ENCODE data around the gene ARL6IP4.

The ARL6IP4 gene

GRCh38 chr12:122979908-122980182, 636 bp upstream of the ARL6IP4 start:
- H3K36me3 ChIP-seq (ENCODE audit: control insufficient read depth, insufficient read depth, low read length): peaks cover 5% of the 10 kb centered on the region
- H3K4me3 ChIP-seq (ENCODE audit: low read length): peak overlapping the region; percentile 83; the same call in 1 of the 2 replicates
- no peak for DNase-seq (ENCODE audit: low read depth, low spot score)
- peaks cover 2% of the 10 kb centered on the region; the same call in 1 of the 2 replicates for H3K4me1 ChIP-seq (ENCODE audit: control insufficient read depth, insufficient read depth, low read length)
- no peaks in the 10 kb centered on the region for H3K27me3 ChIP-seq (ENCODE audit: control insufficient read depth, insufficient read depth, low read length)
- no CpG with 5 or more reads among the region's 7 CpGs for WGBS (ENCODE audit: insufficient coverage, insufficient read length)
- no peaks in the 10 kb centered on the region for H3K9me3 ChIP-seq (ENCODE audit: control insufficient read depth, insufficient read depth, low read length)
- no peak overlapping the region for H3K27ac ChIP-seq (ENCODE audit: low read length)

- peaks cover 2% of the 10 kb centered on the region; the same call in 1 of the 2 replicates for H3K4me1 ChIP-seq (ENCODE audit: control insufficient read depth, insufficient read depth, low read length)
- no CpG with 5 or more reads among the region's 40 CpGs for WGBS (ENCODE audit: insufficient coverage, insufficient read length)
- H3K4me3 ChIP-seq (ENCODE audit: low read length): peak overlapping the region; percentile 83
- H3K27me3 ChIP-seq (ENCODE audit: control insufficient read depth, insufficient read depth, low read length): no peaks in the 10 kb centered on the region
- H3K9me3 ChIP-seq (ENCODE audit: control insufficient read depth, insufficient read depth, low read length): no peaks in the 10 kb centered on the region
- no peak overlapping the region for H3K27ac ChIP-seq (ENCODE audit: low read length)
- peaks cover 6% of the 10 kb centered on the region for H3K36me3 ChIP-seq (ENCODE audit: control insufficient read depth, insufficient read depth, low read length)
- no peak for DNase-seq (ENCODE audit: low read depth, low spot score)
Observed at GRCh38 chr12:122981036-122981471, 573 bp downstream of the ARL6IP4 start.

GRCh38 chr12:122981587-122982476, 1.4 kb downstream of the ARL6IP4 start:
- no peaks in the 10 kb centered on the region for H3K27me3 ChIP-seq (ENCODE audit: control insufficient read depth, insufficient read depth, low read length)
- peaks cover 2% of the 10 kb centered on the region for H3K4me1 ChIP-seq (ENCODE audit: control insufficient read depth, insufficient read depth, low read length)
- no CpG with 5 or more reads among the region's 25 CpGs for WGBS (ENCODE audit: insufficient coverage, insufficient read length)
- DNase-seq (ENCODE audit: low read depth, low spot score): no peak
- peaks cover 7% of the 10 kb centered on the region for H3K36me3 ChIP-seq (ENCODE audit: control insufficient read depth, insufficient read depth, low read length)
- H3K9me3 ChIP-seq (ENCODE audit: control insufficient read depth, insufficient read depth, low read length): no peaks in the 10 kb centered on the region
- H3K4me3 ChIP-seq (ENCODE audit: low read length): peak overlapping the region; percentile 83; the same call in 1 of the 2 replicates
- H3K27ac ChIP-seq (ENCODE audit: low read length): no peak overlapping the region

- no peak overlapping the region for H3K27ac ChIP-seq (ENCODE audit: low read length)
- WGBS (ENCODE audit: insufficient coverage, insufficient read length): no CpG with 5 or more reads among the region's 11 CpGs
- no peak overlapping the region for H3K4me3 ChIP-seq (ENCODE audit: low read length)
- peaks cover 7% of the 10 kb centered on the region for H3K36me3 ChIP-seq (ENCODE audit: control insufficient read depth, insufficient read depth, low read length)
- no peak for DNase-seq (ENCODE audit: low read depth, low spot score)
- no peaks in the 10 kb centered on the region for H3K9me3 ChIP-seq (ENCODE audit: control insufficient read depth, insufficient read depth, low read length)
- peaks cover 2% of the 10 kb centered on the region for H3K4me1 ChIP-seq (ENCODE audit: control insufficient read depth, insufficient read depth, low read length)
- no peaks in the 10 kb centered on the region for H3K27me3 ChIP-seq (ENCODE audit: control insufficient read depth, insufficient read depth, low read length)
Observed at GRCh38 chr12:122982477-122982815, 2.0 kb downstream of the ARL6IP4 start.

- no peak for DNase-seq (ENCODE audit: low read depth, low spot score)
- H3K4me3 ChIP-seq (ENCODE audit: low read length): no peak overlapping the region
- H3K9me3 ChIP-seq (ENCODE audit: control insufficient read depth, insufficient read depth, low read length): no peaks in the 10 kb centered on the region
- no peak overlapping the region for H3K27ac ChIP-seq (ENCODE audit: low read length)
- WGBS (ENCODE audit: insufficient coverage, insufficient read length): no CpG with 5 or more reads among the region's 21 CpGs
- peaks cover 7% of the 10 kb centered on the region for H3K36me3 ChIP-seq (ENCODE audit: control insufficient read depth, insufficient read depth, low read length)
- H3K27me3 ChIP-seq (ENCODE audit: control insufficient read depth, insufficient read depth, low read length): no peaks in the 10 kb centered on the region
- H3K4me1 ChIP-seq (ENCODE audit: control insufficient read depth, insufficient read depth, low read length): peaks cover 2% of the 10 kb centered on the region
Observed at GRCh38 chr12:122982963-122983788, 2.7 kb downstream of the ARL6IP4 start.

GRCh38 chr12:122983789-122984515, 3.5 kb downstream of the ARL6IP4 start:
- no peaks in the 10 kb centered on the region for H3K27me3 ChIP-seq (ENCODE audit: control insufficient read depth, insufficient read depth, low read length)
- H3K36me3 ChIP-seq (ENCODE audit: control insufficient read depth, insufficient read depth, low read length): peaks cover 7% of the 10 kb centered on the region
- no CpG with 5 or more reads among the region's 9 CpGs for WGBS (ENCODE audit: insufficient coverage, insufficient read length)
- no peak overlapping the region for H3K4me3 ChIP-seq (ENCODE audit: low read length)
- peaks cover 2% of the 10 kb centered on the region for H3K4me1 ChIP-seq (ENCODE audit: control insufficient read depth, insufficient read depth, low read length)
- H3K27ac ChIP-seq (ENCODE audit: low read length): no peak overlapping the region
- no peak for DNase-seq (ENCODE audit: low read depth, low spot score)
- H3K9me3 ChIP-seq (ENCODE audit: control insufficient read depth, insufficient read depth, low read length): no peaks in the 10 kb centered on the region

GRCh38 chr12:122984612-122985337, 4.3 kb downstream of the ARL6IP4 start:
- H3K4me3 ChIP-seq (ENCODE audit: low read length): no peak overlapping the region
- no peaks in the 10 kb centered on the region for H3K27me3 ChIP-seq (ENCODE audit: control insufficient read depth, insufficient read depth, low read length)
- no CpG with 5 or more reads among the region's 34 CpGs for WGBS (ENCODE audit: insufficient coverage, insufficient read length)
- H3K4me1 ChIP-seq (ENCODE audit: control insufficient read depth, insufficient read depth, low read length): peaks cover 2% of the 10 kb centered on the region
- no peaks in the 10 kb centered on the region for H3K9me3 ChIP-seq (ENCODE audit: control insufficient read depth, insufficient read depth, low read length)
- H3K27ac ChIP-seq (ENCODE audit: low read length): no peak overlapping the region
- H3K36me3 ChIP-seq (ENCODE audit: control insufficient read depth, insufficient read depth, low read length): peaks cover 7% of the 10 kb centered on the region
- DNase-seq (ENCODE audit: low read depth, low spot score): no peak

GRCh38 chr12:122985338-122986257, 5.1 kb downstream of the ARL6IP4 start:
- no peaks in the 10 kb centered on the region for H3K27me3 ChIP-seq (ENCODE audit: control insufficient read depth, insufficient read depth, low read length)
- no CpG with 5 or more reads among the region's 45 CpGs for WGBS (ENCODE audit: insufficient coverage, insufficient read length)
- H3K4me3 ChIP-seq (ENCODE audit: low read length): no peak overlapping the region
- H3K27ac ChIP-seq (ENCODE audit: low read length): no peak overlapping the region
- DNase-seq (ENCODE audit: low read depth, low spot score): no peak
- H3K4me1 ChIP-seq (ENCODE audit: control insufficient read depth, insufficient read depth, low read length): peaks cover 2% of the 10 kb centered on the region
- H3K9me3 ChIP-seq (ENCODE audit: control insufficient read depth, insufficient read depth, low read length): no peaks in the 10 kb centered on the region
- H3K36me3 ChIP-seq (ENCODE audit: control insufficient read depth, insufficient read depth, low read length): peaks cover 7% of the 10 kb centered on the region

GRCh38 chr12:122986258-122986871, 5.9 kb downstream of the ARL6IP4 start:
- Histone ChIP-seq H3K27me3 (ENCODE audit: control insufficient read depth, insufficient read depth, low read length) (no peaks in the 10 kb centered on the region), H3K27ac (ENCODE audit: low read length) (no peak overlapping the region), H3K4me3 (ENCODE audit: low read length) (no peak overlapping the region), H3K36me3 (ENCODE audit: control insufficient read depth, insufficient read depth, low read length) (peaks cover 7% of the 10 kb centered on the region), H3K4me1 (ENCODE audit: control insufficient read depth, insufficient read depth, low read length) (peaks cover 2% of the 10 kb centered on the region), H3K9me3 (ENCODE audit: control insufficient read depth, insufficient read depth, low read length) (no peaks in the 10 kb centered on the region)
- DNase-seq (ENCODE audit: low read depth, low spot score): no peak
- WGBS (ENCODE audit: insufficient coverage, insufficient read length): no CpG with 5 or more reads among the region's 40 CpGs
